K562 (cell line): ENCODE measurements around the gene HSF5. TPM values are rescaled to one million over a fixed set of nuclear protein-coding genes. Genes with fewer than 3 reads are reported as not detected.

ENCODE experiments used
- BRCA1 ChIP-seq, 2 experiments: fragments of 450-650 bp in 1 of 2; sonication (generic) in 1 of 2; formaldehyde crosslinking in 1 of 2; IDR thresholded peaks; 2 replicates each; pipeline versions ENCODE4 v1.5.0 to v1.6.1; 2017 to 2020; ENCODE audit warnings: mild to moderate bottlenecking in 1 of 2, missing genetic modification reagents in 1 of 2
- FOXA3 ChIP-seq, 2 experiments: fragments of 450-650 bp in 1 of 2; sonication (generic) in 1 of 2; formaldehyde crosslinking; IDR thresholded peaks in 1 of 2; conservative IDR thresholded peaks in 1 of 2; 2 replicates each; pipeline versions ENCODE4 v1.4.0 to v1.8.0; 2020 to 2022; ENCODE audit warnings: mild to moderate bottlenecking in 2 of 2, missing genetic modification reagents in 1 of 2
- HSF4 ChIP-seq: fragments of 250-450 bp; sonication (Bioruptor Pico); IDR thresholded peaks from 2 replicates; pipeline ENCODE4 v2.1.2; 2022; ENCODE audit warnings: mild to moderate bottlenecking, moderate library complexity, borderline replicate concordance
- ILF3 ChIP-seq: fragments of 450-650 bp; IDR thresholded peaks from 2 replicates; pipeline ENCODE4 v1.6.1; 2018; ENCODE audit warnings: antibody characterized with exemption, mild to moderate bottlenecking, moderate library complexity, borderline replicate concordance
- KDM4B ChIP-seq, 2 experiments: fragments of 450-650 bp in 1 of 2; sonication (generic) in 1 of 2; IDR thresholded peaks; 2 replicates each; pipeline ENCODE4 v1.6.1; 2016 to 2017; ENCODE audit warnings: borderline replicate concordance in 2 of 2, antibody characterized with exemption in 1 of 2, low read depth in 1 of 2, mild to moderate bottlenecking in 1 of 2
- KLF16 ChIP-seq: IDR thresholded peaks from 2 replicates; pipeline ENCODE4 v1.6.1; 2016; ENCODE audit warnings: antibody characterized with exemption
- RAD21 ChIP-seq, 2 experiments: fragments of 250-450 bp in 1 of 2; fragments of 450-650 bp in 1 of 2; sonication (Bioruptor Pico) in 1 of 2; formaldehyde crosslinking in 1 of 2; IDR thresholded peaks in 1 of 2; conservative IDR thresholded peaks in 1 of 2; 2 replicates each; pipeline versions ENCODE4 v1.4.0 to v1.8.0; 2020 to 2022; ENCODE audit warnings: mild to moderate bottlenecking in 2 of 2, moderate library complexity in 1 of 2
- ZBED1 ChIP-seq: IDR thresholded peaks from 2 replicates; pipeline ENCODE4 v1.6.1; 2014
- ZNF134 ChIP-seq: fragments of 250-450 bp; sonication (Bioruptor Pico); conservative IDR thresholded peaks from 2 replicates; pipeline ENCODE4 v1.4.0; 2020
- ZNF445 ChIP-seq: fragments of 250-450 bp; sonication (Bioruptor Pico); IDR thresholded peaks from 2 replicates; pipeline ENCODE4 v1.4.0; 2020; ENCODE audit warnings: low read depth, mild to moderate bottlenecking, moderate library complexity
- ZNF707 ChIP-seq: fragments of 250-450 bp; sonication (Bioruptor Pico); conservative IDR thresholded peaks from 2 replicates; pipeline ENCODE4 v1.8.0; 2022; ENCODE audit warnings: inconsistent platforms, mild to moderate bottlenecking, moderate library complexity
- ZNF766 ChIP-seq: fragments of 200-800 bp; sonication (Bioruptor generic); conservative IDR thresholded peaks from 2 replicates; pipeline ENCODE4 v1.6.1; 2016; ENCODE audit warnings: missing genetic modification characterization, missing compliant biosample characterization
- polyA plus RNA-seq, 8 experiments: library from polyadenylated mRNA; depleted of rRNA in 4 of 8; stranded (reverse) in 5 of 8; unstranded in 3 of 8; fragments of >200 nt; fragmentation: Nextera tagmentation in 2 of 8; fragmentation: Illumina TruSeq in 1 of 8; extraction: Ambion mirVana in 2 of 8; extraction: Trizol in 1 of 8; gene quantifications; 2 replicates each; pipeline versions ENCODE4 v1.2.1 to v1.2.3, GENCODE V29; 2011 to 2014; ENCODE audit warnings: inconsistent platforms in 1 of 8, missing spikeins in 1 of 8
- total RNA-seq, 7 experiments: library from RNA; depleted of rRNA in 6 of 7; stranded (reverse); fragments of >200 nt in 6 of 7; fragmentation: Illumina TruSeq in 2 of 7; extraction: Trizol in 2 of 7; gene quantifications; 2 replicates each; pipeline versions ENCODE4 v1.2.1 to v1.2.3, GENCODE V29; 2011 to 2021; ENCODE audit warnings: low replicate concordance in 1 of 7
- TF ChIP-seq, protein P1 (sequence below): fragments of 450-650 bp; IDR thresholded peaks from 2 replicates; pipeline ENCODE4 v1.6.1; 2016; ENCODE audit warnings: mild to moderate bottlenecking, moderate library complexity
- TF ChIP-seq, protein P2 (sequence below), 2 experiments: fragments of 450-650 bp; IDR thresholded peaks; 2 replicates each; pipeline ENCODE4 v1.6.1; 2016

HSF5 gene
- total and polyA plus RNA-seq, 9 of the 15 experiments (the other 6 are each of a cell fraction or from before 2014, with no cell fraction given), result 0.04 TPM; not detected in 8

DNA sequence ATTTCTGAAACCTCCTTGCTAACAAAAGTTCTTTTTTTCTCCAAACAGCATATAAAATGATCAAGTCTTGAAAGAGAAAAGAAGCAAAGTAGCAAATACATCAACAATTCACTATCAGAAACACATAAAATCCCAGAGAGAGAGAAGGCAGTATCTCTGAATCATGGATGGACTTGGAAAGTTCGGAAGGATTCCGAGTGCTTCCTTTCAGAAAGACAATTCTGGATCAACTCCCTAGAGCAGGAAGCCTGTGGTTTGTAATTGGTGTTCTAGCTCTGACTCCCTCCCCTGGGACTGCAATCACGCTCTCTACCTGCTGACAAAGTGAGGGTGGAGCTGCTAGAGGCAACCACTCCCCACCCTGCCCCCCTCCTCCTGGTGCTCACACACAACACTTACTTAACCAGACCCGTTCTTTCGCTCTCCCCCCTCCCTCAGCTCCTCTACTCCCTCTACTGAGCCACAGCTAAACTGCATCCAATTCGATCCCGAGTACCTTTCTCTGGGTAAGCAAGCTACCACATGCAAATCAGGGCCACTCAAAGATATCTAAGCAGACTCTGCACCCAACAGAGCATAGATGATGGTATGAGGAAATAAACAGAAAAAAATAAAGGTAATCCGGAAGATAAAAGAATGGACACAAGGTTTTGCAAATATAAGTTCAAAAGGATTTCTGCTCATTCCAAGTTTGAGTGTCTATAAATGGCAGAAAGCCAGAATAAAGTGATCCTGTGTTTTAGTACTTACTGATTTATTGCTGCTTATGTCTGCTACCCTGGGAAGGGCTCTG, 70.7 kb downstream of the HSF5 start, which contains the start of gene RNF43 (continued):
- TF ChIP-seq, protein P1, sequence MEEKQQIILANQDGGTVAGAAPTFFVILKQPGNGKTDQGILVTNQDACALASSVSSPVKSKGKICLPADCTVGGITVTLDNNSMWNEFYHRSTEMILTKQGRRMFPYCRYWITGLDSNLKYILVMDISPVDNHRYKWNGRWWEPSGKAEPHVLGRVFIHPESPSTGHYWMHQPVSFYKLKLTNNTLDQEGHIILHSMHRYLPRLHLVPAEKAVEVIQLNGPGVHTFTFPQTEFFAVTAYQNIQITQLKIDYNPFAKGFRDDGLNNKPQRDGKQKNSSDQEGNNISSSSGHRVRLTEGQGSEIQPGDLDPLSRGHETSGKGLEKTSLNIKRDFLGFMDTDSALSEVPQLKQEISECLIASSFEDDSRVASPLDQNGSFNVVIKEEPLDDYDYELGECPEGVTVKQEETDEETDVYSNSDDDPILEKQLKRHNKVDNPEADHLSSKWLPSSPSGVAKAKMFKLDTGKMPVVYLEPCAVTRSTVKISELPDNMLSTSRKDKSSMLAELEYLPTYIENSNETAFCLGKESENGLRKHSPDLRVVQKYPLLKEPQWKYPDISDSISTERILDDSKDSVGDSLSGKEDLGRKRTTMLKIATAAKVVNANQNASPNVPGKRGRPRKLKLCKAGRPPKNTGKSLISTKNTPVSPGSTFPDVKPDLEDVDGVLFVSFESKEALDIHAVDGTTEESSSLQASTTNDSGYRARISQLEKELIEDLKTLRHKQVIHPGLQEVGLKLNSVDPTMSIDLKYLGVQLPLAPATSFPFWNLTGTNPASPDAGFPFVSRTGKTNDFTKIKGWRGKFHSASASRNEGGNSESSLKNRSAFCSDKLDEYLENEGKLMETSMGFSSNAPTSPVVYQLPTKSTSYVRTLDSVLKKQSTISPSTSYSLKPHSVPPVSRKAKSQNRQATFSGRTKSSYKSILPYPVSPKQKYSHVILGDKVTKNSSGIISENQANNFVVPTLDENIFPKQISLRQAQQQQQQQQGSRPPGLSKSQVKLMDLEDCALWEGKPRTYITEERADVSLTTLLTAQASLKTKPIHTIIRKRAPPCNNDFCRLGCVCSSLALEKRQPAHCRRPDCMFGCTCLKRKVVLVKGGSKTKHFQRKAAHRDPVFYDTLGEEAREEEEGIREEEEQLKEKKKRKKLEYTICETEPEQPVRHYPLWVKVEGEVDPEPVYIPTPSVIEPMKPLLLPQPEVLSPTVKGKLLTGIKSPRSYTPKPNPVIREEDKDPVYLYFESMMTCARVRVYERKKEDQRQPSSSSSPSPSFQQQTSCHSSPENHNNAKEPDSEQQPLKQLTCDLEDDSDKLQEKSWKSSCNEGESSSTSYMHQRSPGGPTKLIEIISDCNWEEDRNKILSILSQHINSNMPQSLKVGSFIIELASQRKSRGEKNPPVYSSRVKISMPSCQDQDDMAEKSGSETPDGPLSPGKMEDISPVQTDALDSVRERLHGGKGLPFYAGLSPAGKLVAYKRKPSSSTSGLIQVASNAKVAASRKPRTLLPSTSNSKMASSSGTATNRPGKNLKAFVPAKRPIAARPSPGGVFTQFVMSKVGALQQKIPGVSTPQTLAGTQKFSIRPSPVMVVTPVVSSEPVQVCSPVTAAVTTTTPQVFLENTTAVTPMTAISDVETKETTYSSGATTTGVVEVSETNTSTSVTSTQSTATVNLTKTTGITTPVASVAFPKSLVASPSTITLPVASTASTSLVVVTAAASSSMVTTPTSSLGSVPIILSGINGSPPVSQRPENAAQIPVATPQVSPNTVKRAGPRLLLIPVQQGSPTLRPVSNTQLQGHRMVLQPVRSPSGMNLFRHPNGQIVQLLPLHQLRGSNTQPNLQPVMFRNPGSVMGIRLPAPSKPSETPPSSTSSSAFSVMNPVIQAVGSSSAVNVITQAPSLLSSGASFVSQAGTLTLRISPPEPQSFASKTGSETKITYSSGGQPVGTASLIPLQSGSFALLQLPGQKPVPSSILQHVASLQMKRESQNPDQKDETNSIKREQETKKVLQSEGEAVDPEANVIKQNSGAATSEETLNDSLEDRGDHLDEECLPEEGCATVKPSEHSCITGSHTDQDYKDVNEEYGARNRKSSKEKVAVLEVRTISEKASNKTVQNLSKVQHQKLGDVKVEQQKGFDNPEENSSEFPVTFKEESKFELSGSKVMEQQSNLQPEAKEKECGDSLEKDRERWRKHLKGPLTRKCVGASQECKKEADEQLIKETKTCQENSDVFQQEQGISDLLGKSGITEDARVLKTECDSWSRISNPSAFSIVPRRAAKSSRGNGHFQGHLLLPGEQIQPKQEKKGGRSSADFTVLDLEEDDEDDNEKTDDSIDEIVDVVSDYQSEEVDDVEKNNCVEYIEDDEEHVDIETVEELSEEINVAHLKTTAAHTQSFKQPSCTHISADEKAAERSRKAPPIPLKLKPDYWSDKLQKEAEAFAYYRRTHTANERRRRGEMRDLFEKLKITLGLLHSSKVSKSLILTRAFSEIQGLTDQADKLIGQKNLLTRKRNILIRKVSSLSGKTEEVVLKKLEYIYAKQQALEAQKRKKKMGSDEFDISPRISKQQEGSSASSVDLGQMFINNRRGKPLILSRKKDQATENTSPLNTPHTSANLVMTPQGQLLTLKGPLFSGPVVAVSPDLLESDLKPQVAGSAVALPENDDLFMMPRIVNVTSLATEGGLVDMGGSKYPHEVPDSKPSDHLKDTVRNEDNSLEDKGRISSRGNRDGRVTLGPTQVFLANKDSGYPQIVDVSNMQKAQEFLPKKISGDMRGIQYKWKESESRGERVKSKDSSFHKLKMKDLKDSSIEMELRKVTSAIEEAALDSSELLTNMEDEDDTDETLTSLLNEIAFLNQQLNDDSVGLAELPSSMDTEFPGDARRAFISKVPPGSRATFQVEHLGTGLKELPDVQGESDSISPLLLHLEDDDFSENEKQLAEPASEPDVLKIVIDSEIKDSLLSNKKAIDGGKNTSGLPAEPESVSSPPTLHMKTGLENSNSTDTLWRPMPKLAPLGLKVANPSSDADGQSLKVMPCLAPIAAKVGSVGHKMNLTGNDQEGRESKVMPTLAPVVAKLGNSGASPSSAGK, result no peak
- TF ChIP-seq, protein P2, sequence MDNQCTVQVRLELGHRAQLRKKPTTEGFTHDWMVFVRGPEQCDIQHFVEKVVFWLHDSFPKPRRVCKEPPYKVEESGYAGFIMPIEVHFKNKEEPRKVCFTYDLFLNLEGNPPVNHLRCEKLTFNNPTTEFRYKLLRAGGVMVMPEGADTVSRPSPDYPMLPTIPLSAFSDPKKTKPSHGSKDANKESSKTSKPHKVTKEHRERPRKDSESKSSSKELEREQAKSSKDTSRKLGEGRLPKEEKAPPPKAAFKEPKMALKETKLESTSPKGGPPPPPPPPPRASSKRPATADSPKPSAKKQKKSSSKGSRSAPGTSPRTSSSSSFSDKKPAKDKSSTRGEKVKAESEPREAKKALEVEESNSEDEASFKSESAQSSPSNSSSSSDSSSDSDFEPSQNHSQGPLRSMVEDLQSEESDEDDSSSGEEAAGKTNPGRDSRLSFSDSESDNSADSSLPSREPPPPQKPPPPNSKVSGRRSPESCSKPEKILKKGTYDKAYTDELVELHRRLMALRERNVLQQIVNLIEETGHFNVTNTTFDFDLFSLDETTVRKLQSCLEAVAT (IDR thresholded peaks at IDR 0.05), result peak in 1 of 2 experiments; percentile 85; a peak in 3 of 4 replicates
- TF ChIP-seq KLF16 (peak; percentile 60), ZNF707 (CRISPR knock-in tag) (no peak), HSF4 (CRISPR knock-in tag) (no peak), RAD21 (CRISPR knock-in tag; conservative IDR thresholded peaks at IDR 0.05 in 1 of 2, IDR thresholded peaks at IDR 0.05 in 1 of 2) (peak; percentile 93 to 96), ZNF445 (CRISPR knock-in tag) (no peak), ZNF766 (CRISPR knock-in tag) (no peak), ZBED1 (no peak), BRCA1 (IDR thresholded peaks at IDR 0.05) (no peak), BRCA1 (CRISPR knock-in tag; IDR thresholded peaks at IDR 0.05) (no peak), ILF3 (no peak), ZNF134 (CRISPR knock-in tag) (no peak), KDM4B (IDR thresholded peaks at IDR 0.05; ENCODE audit: borderline replicate concordance in 2 of 2, low read depth in 1 of 2) (peak in 1 of 2 experiments; percentile 92; a peak in 2 of 4 replicates), FOXA3 (CRISPR knock-in tag; conservative IDR thresholded peaks at IDR 0.05 in 1 of 2, IDR thresholded peaks at IDR 0.05 in 1 of 2) (no peak)
